HG02852 (cell line): ENCODE data around the gene NKAIN4.

Experiments
- ATAC-seq: cut with Tn5 transposase; IDR thresholded peaks from one replicate; pipeline ENCODE4 v1.9.1; 2021; ENCODE audit warnings: mild to moderate bottlenecking, moderate library complexity; ENCODE audit not compliant: unreplicated experiment

Gene NKAIN4

DNA sequence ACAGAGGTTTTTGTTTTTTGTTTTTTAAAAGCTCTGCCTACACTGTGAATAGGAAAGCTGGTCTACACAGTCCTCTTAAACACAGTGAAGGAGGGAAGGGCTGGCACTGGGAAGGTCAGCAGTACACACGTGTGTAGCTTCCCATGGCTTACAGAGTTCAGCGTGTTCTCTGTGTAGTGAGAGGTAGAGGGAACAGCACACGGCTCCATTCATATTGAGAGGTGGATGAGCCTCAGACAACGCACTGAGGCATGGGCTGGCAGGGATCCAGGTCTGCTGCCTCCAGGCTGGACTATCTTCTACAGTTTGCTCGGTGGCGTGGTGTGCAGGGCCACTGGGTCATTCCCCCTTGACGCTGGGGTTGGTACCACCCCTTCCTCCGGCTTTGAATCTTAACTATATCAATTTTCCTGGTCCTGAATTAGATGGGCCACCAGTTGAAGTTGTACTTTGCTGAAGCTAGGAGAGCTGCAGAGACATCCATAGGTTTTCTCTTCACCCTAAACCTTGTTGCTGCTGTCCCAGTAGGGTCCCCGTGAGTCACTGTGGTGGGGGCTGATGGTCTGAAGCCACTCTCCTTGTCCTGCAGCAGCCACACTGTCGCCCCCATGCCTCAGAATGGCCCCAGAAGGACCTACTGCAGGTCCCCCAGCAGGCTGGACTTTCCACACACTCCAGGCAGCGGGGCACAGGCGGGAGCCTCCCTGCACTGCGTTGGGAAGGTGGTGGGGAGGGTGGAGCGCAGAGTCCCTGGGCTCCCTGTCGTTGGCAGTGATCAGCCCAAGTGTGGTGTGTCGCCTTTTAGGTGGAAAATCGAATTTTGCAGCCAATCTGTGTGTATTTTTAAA lies 20.3 kb upstream of the NKAIN4 start:
- ATAC-seq: no peak

DNA sequence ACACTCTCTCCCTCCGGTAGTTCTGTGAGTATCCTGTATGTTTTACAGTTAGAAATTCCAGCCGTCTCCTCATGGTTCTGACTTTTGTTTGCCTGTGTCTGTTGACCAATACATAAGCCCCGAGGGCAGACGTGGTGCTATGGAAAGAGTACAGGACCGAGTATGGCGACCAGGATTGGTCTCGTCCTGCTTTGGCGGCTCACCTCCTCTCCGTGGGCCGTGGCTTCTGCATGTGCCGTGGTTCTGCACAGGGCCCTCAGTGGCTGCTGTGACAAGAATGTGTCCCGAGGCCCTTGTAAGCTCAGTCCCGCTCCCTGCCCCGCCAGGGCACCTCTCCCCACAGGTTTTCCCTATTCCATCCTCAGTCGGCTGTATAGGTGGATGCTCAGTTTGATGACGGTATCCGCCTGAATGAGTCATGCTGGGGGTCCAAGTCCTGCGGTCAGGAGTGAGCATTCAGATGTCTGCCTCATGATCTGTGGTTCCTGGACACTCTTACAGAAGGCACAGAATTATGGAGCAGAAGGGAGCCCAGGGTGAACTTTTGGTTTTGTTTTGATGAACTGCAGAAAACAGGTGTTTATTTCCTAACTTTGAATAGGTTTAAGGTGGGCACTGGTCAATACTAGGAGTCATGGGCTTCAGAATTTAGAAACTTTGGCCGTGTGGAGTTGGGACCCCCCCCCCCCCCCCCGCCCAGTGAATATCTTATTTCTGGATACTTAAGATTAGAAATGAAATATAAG lies 19.5 kb upstream of the NKAIN4 start:
- no peak for ATAC-seq

DNA sequence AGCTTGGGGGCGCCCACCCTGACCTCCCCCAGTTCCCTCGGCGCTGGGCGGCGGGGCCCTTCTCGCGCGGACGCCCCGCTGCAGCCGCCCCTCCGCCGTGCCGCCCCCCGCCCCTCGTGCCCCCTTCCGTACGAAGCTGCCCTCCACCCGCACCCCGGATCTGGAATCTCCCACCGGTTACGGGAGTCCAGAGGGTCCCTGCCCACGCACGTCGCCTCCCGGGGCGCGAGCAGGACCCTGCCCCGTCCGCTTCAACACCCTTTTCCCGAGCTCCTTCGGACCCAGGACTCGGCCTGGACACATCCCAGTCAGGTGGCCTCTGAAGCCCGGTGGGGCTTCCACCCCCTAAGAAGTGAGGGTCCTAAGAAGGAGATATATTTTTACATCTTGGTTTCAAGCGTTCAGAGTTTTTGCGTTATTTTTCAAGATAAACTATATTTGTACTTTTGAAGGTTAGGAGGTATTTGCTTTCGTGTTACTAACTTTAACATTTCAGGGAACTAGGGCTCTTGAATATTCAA lies 18.9 kb upstream of the NKAIN4 start:
- peak; percentile 9 for ATAC-seq

DNA sequence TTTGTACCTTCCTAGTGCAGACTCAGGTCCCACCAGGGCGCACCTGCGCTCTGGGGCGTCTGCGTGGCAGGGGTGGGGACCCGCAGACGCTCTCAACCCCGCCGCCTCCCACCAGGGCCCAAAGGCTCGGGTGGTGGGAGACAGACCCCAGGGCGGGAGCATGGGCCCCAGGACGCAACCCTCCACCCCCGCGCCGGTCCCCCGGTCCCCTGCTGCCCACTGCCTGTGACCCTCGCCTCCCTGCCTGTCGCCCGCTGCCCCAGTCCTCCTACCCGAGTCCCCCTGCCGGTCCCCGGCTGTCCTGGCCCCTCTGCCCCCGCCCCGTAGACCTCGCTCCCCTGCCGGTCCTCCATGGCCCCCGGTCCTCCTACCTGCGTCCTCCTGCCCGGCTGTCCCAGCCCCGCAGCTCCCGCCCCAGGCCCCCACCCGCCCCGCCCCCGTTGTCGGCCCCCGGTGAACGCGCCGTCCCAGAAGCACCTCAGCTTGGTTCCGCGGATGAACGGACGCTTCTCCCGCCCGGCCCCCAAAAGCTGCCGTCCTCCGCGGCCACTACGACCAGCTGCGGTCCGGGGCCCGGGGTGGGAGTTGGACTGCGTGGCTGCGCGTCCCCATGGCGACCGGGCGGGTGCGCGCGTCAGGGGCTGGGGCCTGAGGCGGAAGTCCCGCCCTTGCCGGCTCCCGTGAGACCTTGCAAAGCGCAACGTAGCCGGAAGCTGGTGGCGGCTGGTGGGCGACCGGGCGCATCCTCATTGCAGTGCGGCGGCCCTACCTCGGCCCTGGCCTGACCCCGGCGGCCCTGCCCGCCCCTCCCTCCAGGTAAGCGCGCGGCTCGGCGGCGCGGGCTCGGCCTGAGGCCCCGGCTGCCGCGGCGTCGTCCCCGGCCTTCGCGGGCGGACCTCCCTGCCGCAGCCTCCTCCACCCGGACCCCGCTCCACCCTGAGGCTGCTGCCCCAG lies 18.1 kb upstream of the NKAIN4 start, which contains the start of gene ARFGAP1:
TSS of gene ARFGAP1 (plus strand) at position 709 of the 954 bp plus-strand sequence. CDS start 2,768 bp downstream, outside the sequence.
- peak; percentile 91 for ATAC-seq

DNA sequence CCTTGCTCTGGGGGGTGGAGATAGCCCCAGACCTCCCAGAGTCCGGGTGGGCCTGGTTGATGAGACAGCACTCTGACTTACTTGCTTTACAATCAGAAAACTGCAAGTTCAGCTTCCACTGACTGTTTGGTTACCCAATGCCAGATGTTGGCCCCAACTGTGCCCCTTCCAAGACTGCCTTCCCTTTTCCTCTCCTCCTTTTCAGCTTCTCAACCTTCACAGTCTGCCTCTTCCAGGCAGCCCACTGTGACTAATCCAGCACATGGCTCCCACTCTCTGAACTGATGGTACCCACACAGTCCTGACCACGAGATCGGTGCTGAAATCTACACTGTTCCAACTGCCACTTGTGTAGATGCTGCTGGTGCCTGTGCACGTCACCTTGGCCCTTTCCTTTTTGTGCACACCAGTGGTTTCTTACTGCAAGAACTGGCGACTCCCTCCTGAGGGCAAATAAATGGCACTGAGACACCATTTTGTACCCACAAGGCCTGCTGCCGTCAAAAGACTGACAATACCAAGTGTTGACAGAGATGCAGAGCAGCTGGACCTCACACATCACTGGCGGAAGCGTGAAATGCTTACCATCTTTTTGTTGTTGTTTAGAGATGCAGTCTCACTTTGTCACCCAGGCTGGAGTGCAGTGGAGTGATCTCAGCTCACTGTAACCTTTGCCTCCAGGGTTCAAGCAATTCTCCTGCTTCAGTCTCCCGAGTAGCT lies 16.5 kb upstream of the NKAIN4 start:
- ATAC-seq: no peak

DNA sequence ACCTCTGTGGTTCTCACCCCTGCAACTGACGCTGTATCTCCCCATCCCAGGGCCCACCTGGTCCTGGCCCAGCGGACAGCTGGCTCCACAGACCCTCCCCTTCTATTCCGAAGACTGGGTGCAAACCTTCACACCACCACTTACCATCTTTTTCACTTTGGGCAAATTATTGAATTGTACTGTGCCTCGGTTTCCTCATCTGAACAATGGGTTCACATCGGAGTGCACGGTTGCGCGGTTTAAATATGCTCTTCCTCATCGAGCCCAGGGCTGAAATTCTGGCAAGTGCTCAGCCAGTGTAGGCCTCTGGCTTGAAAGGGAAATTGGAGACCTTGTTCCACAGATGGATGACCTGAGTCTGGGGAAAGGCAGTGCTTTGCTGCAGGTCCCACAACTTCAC lies 15.5 kb upstream of the NKAIN4 start:
- ATAC-seq: no peak

DNA sequence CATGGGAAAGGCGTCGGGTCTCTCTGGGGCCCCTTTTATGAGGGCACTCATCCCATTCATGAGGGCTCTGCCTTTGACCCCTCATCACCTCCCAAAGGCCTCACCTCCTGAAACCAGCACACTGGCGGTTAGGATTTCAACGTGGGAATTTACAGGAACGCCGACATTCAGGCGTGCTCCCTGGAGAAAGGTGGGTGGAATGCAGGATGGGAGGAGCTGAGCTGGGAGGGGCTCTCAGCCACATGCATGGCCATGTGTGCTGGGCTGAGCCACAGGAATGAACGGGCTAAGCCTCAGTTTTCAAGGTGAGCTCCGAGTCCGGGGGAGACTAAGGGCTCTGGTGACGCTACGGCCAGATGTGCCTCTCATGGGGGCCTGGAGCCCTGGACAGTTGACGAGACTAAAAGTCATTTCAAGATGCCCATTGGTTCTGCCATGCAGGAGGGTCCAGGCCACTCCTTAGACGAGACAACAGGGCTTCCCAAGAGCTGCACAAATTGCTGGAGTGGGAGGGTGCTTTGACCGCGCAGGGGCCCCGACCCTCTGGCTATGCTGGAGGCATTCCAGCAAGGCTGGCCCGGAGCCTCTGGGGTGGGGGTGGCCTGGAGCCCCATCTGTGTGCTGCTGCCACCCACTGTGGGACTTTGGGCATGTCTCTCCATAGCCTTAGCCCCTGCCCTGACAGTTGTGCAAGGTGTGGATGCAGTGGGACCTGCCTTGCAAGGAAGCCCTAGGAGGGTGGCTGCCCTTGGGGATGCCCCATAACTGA lies 14.6 kb upstream of the NKAIN4 start:
- ATAC-seq: no peak

DNA sequence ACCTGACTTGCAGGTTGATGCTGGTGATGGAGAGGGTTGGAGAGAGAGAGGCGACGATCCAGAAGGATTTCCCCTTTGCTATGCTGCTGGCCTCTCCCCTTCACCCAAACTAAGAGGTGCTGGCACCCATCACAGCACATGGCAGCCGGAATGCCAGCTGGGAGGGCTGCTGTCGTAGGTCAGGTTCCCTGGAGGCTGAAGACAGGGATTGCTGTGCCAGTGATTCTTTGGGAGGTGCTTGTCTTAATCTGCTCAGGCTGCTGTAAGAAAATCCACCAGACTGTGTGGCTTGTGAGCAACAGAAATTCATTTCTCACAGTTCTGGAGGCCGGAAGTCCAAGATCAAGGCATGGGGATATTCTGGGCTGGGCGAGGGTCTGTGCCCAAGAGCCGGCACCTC lies 14.0 kb upstream of the NKAIN4 start:
- ATAC-seq: no peak

DNA sequence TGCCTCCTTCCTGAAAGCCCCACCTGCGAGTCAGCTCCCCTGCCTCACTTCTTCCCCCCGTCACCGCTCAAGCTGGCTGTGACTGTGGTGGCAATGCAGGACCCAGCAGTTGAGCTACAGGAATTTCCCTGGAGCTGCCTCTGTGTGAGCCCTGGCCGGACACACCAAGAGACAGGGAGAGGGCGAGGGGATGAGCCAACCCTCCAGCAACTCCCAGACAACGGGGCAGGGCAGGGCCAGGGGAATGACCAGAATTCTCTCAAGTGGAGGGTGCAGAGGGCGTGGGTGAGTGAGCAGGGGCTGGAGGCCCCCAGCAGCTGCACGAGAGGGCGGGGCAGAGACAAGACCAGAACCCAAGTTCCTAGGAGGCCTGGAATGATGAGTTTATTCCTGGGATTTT lies 13.4 kb upstream of the NKAIN4 start:
- no peak for ATAC-seq

DNA sequence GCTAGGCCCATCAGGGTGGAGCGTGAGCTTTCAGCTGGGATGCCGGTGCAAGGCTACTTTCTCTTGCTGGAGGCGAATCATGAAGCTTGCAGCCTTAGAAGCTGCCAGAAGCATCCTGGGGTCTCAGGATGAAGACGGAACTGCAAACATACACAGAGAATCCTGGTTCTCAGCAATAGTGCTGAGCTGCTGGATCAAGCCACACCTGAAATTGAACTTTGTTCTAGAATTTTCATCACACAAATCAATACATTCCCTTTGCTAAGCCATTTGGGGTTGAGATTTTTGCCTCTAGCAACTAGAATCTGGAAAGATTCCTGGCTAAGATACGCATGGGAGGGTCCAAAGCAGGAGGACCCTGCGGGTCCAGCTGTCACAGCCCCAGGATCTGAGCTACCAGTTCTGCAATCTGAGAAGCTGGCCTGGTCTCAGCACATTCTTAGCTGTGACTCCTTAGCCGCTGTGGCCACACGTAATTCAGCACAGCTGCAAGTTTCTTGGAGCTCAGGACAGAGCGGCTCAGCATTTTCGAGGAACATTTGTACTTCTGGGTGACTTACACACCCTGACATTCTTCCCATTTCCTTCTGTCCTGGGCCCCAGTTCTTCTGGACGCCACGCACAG lies 11.7 kb upstream of the NKAIN4 start:
- ATAC-seq: no peak

DNA sequence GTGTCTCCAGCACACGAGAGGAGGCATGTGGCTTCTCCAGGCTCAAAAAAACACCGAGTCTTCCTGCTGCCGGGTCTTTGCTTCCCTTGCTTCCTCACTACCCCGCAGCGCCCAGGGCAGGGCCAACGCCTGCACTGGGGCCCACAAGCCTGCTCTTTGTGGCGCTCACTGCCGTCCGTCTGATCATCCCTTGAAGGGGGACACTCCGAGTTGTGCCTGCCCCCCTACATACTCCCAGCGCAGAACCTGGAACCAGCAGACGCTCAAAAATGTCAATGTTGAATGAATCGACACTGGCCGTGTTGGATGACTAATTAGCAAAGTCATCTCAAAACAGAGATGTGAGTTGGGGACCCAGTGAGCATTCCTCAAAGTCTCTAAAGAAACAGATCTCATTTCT lies 10.3 kb upstream of the NKAIN4 start:
- ATAC-seq: no peak

DNA sequence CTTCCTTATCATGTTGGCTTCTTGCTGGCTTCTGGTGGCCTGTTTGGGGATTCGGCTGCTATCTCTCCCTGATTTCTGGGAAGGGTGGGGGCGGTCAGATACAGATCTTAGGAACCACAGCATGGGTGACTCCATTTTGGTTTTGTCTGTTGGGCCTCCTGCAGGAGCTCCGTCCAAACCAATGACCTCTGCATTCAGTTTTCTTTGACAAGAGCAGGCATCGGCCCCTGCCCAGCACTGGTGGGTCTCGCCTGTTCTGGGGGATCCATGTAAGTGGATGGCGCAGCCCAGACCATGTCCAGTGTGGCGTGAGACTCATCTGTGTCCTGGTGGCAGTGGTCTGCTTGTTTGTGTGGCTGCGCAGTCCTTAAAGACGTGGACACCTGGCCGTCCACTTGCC lies 9.7 kb upstream of the NKAIN4 start:
- no peak for ATAC-seq

DNA sequence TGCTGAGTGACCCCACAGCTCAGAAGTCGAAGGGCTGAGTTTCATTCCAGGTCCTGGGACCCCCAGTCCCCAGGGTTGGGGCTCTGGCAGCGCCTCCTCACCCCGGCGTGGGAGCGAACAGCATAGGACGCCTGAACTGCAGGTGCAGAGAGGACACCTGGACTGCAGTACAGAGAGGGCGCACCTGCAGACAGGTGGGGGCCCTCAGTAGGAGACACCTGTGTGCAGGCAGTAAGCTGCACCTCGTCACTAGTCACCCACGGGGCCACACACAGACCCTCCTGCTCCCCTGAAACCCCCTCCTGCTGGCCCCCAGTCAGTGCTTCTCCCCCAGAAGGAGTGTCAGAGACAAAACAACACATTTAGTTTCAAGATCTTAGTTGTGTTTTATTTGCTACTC lies 8.6 kb upstream of the NKAIN4 start:
- no peak for ATAC-seq

DNA sequence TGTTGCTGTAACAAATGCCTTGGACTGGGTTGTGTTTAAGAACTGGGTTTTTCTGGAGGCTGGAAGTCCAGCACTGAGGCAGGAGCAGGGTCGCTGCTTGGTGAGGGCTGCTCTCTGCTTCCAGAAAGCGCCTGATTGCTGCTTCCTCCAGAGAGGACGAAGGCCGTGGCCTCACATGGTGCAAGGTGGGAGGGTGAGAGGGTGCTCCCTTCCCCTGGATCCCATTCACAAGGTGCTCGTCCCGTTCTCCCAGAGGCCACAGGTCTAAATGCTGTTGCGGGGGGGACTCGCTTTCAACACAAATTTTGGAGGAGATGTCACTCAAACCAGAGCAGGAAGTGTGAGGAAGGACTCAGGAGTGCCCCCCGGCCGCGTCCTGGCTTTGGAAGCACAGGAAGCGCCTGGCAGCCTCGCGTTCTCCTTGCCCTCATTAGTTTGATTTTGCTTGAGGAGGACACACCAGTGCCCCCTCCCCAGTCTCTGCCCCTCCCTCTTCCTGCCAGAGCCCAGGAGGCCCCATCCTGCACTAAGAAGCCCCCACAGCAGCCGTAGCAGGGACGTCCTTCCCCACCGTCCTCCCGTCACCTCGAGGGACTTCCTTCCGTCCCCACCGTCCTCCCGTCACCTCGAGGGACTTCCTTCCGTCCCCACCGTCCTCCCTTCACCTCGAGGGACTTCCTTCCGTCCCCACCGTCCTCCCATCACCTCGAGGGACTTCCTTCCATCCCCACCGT lies 7.7 kb upstream of the NKAIN4 start:
- ATAC-seq: no peak

DNA sequence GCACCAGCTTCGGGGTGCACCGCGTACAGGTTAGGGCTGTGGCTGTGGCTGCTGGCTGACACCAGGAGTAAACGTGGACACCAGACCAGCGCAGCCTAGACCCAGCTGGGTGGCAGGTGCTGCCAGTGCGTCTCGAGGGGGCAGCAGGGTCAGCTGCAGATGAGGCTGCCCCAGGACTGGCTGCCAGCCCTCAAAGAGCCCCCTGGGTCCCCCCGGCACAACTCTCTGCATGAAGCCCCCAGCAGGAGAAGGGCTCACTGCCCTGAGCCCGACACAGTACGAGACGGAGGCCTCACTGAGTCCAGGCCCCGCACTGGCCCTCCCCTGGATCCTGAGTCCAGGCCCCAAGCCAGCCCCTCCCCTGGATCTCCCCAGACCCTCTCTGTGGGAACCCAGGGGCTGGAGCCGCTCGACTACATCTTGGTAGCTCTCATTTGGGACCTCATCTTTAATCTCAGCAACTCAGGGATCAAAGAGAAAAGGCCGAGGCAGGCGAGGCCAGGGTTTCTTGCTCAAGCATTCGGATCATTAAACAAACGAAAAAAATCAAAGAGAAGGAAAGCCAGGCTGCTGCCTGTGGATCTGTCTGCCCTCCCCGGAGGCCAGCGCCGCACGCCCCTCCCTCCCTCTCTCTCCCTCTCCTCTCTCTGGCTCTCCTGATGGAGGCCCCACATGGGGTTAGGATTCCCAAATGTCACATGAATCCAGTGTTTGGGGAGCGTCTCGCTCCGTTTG lies 7.0 kb upstream of the NKAIN4 start:
- no peak for ATAC-seq

DNA sequence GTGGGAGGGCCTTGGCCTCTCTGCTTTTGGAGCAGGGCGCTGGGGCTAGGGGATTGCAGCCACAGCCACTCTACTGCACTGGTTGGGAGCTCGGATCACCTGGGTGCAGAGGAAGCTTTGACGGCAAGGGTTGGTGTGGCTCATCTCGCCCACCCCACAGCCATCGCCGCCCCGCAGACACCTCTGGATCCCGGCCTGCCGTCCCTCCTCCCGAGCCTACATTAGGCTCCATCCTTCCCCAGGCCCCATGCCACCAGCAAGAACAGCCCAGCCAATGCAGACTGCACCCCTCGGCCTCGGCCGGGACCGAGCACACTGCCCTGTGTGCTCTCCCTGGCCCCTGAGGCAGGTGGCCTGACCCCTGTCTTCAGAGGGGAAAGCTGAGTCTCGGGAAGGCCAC lies 6.3 kb upstream of the NKAIN4 start:
- no peak for ATAC-seq

DNA sequence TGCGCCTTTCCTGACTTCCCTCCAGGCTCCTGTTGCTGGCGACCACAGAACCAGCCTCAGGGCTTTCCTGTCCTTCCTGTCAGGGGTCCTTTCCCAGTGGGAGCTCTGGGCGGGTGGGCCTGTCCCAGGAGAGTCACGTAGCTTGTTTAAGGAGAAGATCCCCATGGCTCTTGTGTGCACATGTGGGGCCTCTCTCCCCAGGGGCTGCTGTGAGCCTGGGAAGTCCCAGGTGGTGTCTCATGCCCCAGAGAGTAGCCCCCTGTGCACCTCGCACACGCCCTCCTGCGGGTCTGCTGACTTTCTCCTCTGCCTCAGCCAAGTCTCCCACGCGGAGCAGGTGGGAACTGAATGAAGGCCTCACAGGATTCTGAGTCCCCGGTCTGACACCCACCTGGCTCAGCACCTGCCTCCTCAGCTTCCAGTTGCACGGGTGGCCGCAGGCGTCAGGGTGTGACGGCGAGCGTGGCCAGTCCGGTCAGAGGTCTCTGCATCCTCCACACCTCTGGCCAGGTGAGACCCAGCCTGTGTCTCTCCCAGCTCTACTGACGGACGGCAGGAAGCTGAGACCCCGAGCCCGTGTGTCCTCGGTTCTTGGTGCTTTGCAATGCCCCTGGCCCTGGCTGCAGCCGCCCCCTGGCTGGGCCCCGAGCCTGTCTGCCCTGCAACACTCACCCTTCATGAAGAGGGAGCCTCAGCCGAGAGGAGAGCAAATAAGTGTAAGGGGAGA lies 5.6 kb upstream of the NKAIN4 start:
- no peak for ATAC-seq
